ENCODE measurements around the gene PLXNC1.

GRCh38 chr12:94182986-94183707, 34.8 kb downstream of the PLXNC1 start:
- TF ChIP-seq CTCF (IDR thresholded peaks at IDR 0.05; ENCODE audit: low read depth, low read length, missing input control), result no peak
- no peak for TF ChIP-seq RAD21 (IDR thresholded peaks at IDR 0.05)
- no peak for TF ChIP-seq TAF1 (conservative IDR thresholded peaks at IDR 0.05)
- no peak for TF ChIP-seq REST (IDR thresholded peaks at IDR 0.05)
- TF ChIP-seq ATF3 (IDR thresholded peaks at IDR 0.05), result no peak
- TF ChIP-seq JUND (IDR thresholded peaks at IDR 0.05), result no peak
- TF ChIP-seq SP1 (IDR thresholded peaks at IDR 0.05), result no peak
- no peak for TF ChIP-seq FOXA1 (IDR thresholded peaks at IDR 0.05)
- no peak for TF ChIP-seq MAX (IDR thresholded peaks at IDR 0.05)
- no peak for TF ChIP-seq GABPA (IDR thresholded peaks at IDR 0.05 in 1 of 2, conservative IDR thresholded peaks at IDR 0.05 in 1 of 2)
- TF ChIP-seq RXRA (IDR thresholded peaks at IDR 0.05), result no peak
- no peak for TF ChIP-seq YY1 (IDR thresholded peaks at IDR 0.05)
- no peak for TF ChIP-seq EGR1 (IDR thresholded peaks at IDR 0.05; ENCODE audit: low read depth in 2 of 2)
